Esophagus squamous epithelium (tissue), 4 donors: Measurements from ENCODE around the gene TPO.

Source experiments
- POLR2A ChIP-seq, 4 donors: fragments of 450-650 bp; IDR thresholded peaks; one replicate each; pipeline ENCODE4 v1.6.1; 2017; ENCODE audit warnings: antibody characterized with exemption in 4 of 4, mild to moderate bottlenecking in 4 of 4, moderate library complexity in 3 of 4
- TF ChIP-seq, protein P1 (sequence below), 6 experiments: fragments of 450-650 bp in 4 of 6; fragments of 200-600 bp in 2 of 6; sonication (generic) in 2 of 6; IDR thresholded peaks; one replicate each; pipeline ENCODE4 v1.5.1; 2016 to 2019; ENCODE audit warnings: antibody characterized with exemption in 6 of 6, mild to moderate bottlenecking in 4 of 6, moderate library complexity in 4 of 6

GRCh38 chr2:1590596-1591460 lies 177.6 kb downstream of the TPO start:
- TF ChIP-seq, protein P1, sequence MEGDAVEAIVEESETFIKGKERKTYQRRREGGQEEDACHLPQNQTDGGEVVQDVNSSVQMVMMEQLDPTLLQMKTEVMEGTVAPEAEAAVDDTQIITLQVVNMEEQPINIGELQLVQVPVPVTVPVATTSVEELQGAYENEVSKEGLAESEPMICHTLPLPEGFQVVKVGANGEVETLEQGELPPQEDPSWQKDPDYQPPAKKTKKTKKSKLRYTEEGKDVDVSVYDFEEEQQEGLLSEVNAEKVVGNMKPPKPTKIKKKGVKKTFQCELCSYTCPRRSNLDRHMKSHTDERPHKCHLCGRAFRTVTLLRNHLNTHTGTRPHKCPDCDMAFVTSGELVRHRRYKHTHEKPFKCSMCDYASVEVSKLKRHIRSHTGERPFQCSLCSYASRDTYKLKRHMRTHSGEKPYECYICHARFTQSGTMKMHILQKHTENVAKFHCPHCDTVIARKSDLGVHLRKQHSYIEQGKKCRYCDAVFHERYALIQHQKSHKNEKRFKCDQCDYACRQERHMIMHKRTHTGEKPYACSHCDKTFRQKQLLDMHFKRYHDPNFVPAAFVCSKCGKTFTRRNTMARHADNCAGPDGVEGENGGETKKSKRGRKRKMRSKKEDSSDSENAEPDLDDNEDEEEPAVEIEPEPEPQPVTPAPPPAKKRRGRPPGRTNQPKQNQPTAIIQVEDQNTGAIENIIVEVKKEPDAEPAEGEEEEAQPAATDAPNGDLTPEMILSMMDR (IDR thresholded peaks at IDR 0.05): no peak
- TF ChIP-seq POLR2A (IDR thresholded peaks at IDR 0.05): no peak
